ENCODE data around the gene SPAG8. TPM values are rescaled to one million over a fixed set of nuclear protein-coding genes. Genes with fewer than 3 reads are reported as not detected.

Gene SPAG8
- total RNA-seq, 1 donor from 2014 or later: not detected

- no peak overlapping the region for H3K4me3 ChIP-seq
- H3K9me3 ChIP-seq: no peaks in the 10 kb centered on the region
- H3K4me1 ChIP-seq: peaks cover 5 to 29% of the 10 kb centered on the region in 2 donors
- TF ChIP-seq CTCF (IDR thresholded peaks at IDR 0.05): no peak
- no peak for DNase-seq (ENCODE audit: low spot score in 2 of 2)
- intact Hi-C loops (cut with DNase I): no loop called here
- no peak overlapping the region for H3K27ac ChIP-seq
- H3K27me3 ChIP-seq: no peaks in the 10 kb centered on the region
- H3K36me3 ChIP-seq: peaks cover 12% of the 10 kb centered on the region in 2 donors
Observed at GRCh38 chr9:35795695-35796094, 16.4 kb downstream of the SPAG8 start.

GRCh38 chr9:35793461-35793860 lies 18.6 kb downstream of the SPAG8 start:
- H3K27ac ChIP-seq: peak overlapping the region; percentile 81 to 87
- no peaks in the 10 kb centered on the region for H3K9me3 ChIP-seq
- no peak for TF ChIP-seq CTCF (IDR thresholded peaks at IDR 0.05)
- H3K4me3 ChIP-seq: peak overlapping the region; percentile 64 to 87
- intact Hi-C loops (cut with DNase I): loop anchor here (1.0 to 5.0 kb wide), 2 partner anchors 19 to 154 kb away; partner anchors contain the start of gene SPAG8
- H3K4me1 ChIP-seq: peaks cover 5 to 32% of the 10 kb centered on the region in 2 donors
- no peaks in the 10 kb centered on the region for H3K36me3 ChIP-seq
- no peaks in the 10 kb centered on the region for H3K27me3 ChIP-seq
- no peak for DNase-seq (ENCODE audit: low spot score in 2 of 2)

DNA sequence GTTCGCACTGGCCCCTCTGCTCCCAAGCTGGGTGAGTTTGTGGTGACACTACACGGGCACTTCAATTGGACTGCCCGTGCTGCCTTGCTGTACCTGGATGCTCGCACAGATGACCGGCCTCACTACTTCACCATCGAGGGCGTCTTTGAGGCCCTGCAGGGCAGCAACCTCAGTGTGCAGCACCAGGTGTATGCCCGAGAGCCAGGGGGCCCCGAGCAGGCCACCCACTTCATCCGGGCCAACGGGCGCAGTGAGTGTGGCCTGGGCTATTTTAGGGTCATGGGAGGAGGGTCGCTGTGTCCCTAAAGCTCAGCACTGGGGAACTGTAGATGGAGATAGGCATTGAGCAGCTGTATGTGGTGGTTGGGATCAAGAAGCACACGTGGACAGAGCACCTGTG lies 19.2 kb downstream of the SPAG8 start:
- intact Hi-C loops (cut with DNase I): loop anchor here (1.0 to 5.0 kb wide), 2 partner anchors 19 to 154 kb away; partner anchors contain the start of gene SPAG8
- peak overlapping the region; percentile 64 to 87 for H3K4me3 ChIP-seq
- H3K27ac ChIP-seq: peak overlapping the region; percentile 81 to 87

GRCh38 chr9:35792024-35792813 lies 19.8 kb downstream of the SPAG8 start:
- Histone ChIP-seq H3K9me3 (no peaks in the 10 kb centered on the region), H3K27me3 (no peaks in the 10 kb centered on the region), H3K4me1 (peaks cover 5 to 28% of the 10 kb centered on the region in 2 donors), H3K36me3 (no peaks in the 10 kb centered on the region), H3K4me3 (peak overlapping the region; percentile 64 to 87), H3K27ac (peak overlapping the region; percentile 81 to 87)
- TF ChIP-seq CTCF (IDR thresholded peaks at IDR 0.05): no peak
- intact Hi-C loops (cut with DNase I): loop anchor here (5.0 kb wide), 1 partner anchor 155 kb away; no protein-coding TSS in a partner anchor
- DNase-seq (ENCODE audit: low spot score in 2 of 2): no peak

More for the DNA sequence above, 19.2 kb downstream of the SPAG8 start:
- no peak for DNase-seq (ENCODE audit: low spot score in 2 of 2)
- no peaks in the 10 kb centered on the region for H3K9me3 ChIP-seq
- no peaks in the 10 kb centered on the region for H3K36me3 ChIP-seq
- peaks cover 5 to 32% of the 10 kb centered on the region in 2 donors for H3K4me1 ChIP-seq
- H3K27me3 ChIP-seq: no peaks in the 10 kb centered on the region
- no peak for TF ChIP-seq CTCF (IDR thresholded peaks at IDR 0.05)

DNA sequence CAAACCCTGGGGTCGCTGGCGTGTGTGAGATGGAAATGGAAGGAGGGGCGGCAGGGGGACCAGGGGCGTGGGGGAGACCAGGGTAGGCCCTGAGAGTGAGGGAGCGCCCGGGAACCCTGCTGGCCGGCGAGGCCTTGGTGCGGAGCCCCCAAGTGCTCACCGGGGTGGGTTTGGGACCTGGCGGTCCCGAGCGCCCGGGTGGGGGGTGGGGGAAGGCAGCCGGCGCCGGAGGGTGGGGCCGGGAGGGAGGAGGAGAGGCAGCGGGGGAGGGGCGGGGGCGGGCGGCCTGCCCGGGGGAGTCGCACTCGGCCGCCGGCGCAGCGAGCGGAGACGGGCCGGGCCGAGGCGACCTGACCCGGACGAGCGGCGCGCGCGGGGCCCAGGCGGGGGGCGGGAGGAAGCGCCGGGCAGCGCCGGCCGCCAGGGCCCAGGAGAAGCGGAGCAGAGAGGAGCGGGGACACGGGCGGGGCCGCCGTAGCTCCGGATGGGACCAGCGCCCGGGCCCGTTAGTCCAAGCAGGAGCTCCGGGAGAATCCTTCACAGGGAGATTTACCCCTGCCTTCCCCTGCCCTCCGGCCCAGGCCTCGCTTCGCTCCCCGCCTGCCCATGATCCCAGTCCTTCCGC lies 20.7 kb downstream of the SPAG8 start, which contains the start of gene NPR2:
NPR2 (plus strand) TSS at position 295 of the 625 bp plus-strand sequence. CDS start 818 bp downstream, outside the sequence.
- Histone ChIP-seq H3K9me3 (no peaks in the 10 kb centered on the region), H3K36me3 (no peaks in the 10 kb centered on the region), H3K4me3 (peak within 1 kb of the TSS; percentile 64 to 87), H3K27ac (peak within 1 kb of the TSS; percentile 81 to 87), H3K27me3 (no peaks in the 10 kb centered on the region), H3K4me1 (peaks cover 5 to 28% of the 10 kb centered on the region in 2 donors)
- intact Hi-C loops (cut with DNase I): loop anchor here (1.0 to 5.0 kb wide), 3 partner anchors 36 to 156 kb away; partner anchors contain the start of genes CREB3 and TLN1
- DNase-seq (ENCODE audit: low spot score in 2 of 2): no peak
- TF ChIP-seq CTCF (IDR thresholded peaks at IDR 0.05): no peak

All from ascending aorta (tissue), 2 donors.